IMR-90 (cell line): Measurements from ENCODE around the gene SPARCL1. TPM values are rescaled to one million over a fixed set of nuclear protein-coding genes. Genes with fewer than 3 reads are reported as not detected.

Source experiments
- ATAC-seq: fragments of 200-7000 bp; cut with Tn5 transposase; 2 replicates; pipeline ENCODE4 v1.9.1; 2020; ENCODE audit warnings: low read depth, mild to moderate bottlenecking, moderate library complexity
- BruUV-seq: library from RNA; stranded (reverse); fragments of 400-500 nt; replicated peaks from 2 replicates; lab custom pipeline; 2021; lab: Mats Ljungman, UMichigan
- CTCF ChIA-PET: fragments of 300-600 bp; formaldehyde crosslinking; extraction: SDS; loops from one replicate; lab custom pipeline; 2021; ENCODE audit warnings: antibody characterized with exemption; lab: Yijun Ruan, JAX
- POLR2A ChIA-PET: fragments of 300-600 bp; sonication (Branson Sonifier 250); formaldehyde crosslinking; loops from one replicate; lab custom pipeline; 2022; ENCODE audit warnings: antibody characterized with exemption; ENCODE audit not compliant: unreplicated experiment; lab: Charles Lee
- DNase-seq: peaks from one replicate; pipeline ENCODE4 v3.0.0; 2013
- H2AFZ ChIP-seq: replicated peaks from 2 replicates; pipeline ENCODE3; 2013; ENCODE audit warnings: low read length, mild to moderate bottlenecking; ENCODE audit not compliant: poor library complexity
- H2AK5ac ChIP-seq: 2 replicates; pipeline ENCODE4 v1.6.1; 2013; ENCODE audit warnings: low read depth, low read length, inconsistent platforms
- H2AK9ac ChIP-seq: replicated peaks from 2 replicates; pipeline ENCODE3; 2013; ENCODE audit warnings: mild to moderate bottlenecking, low read depth, low read length, moderate library complexity; ENCODE audit not compliant: poor library complexity
- H2BK120ac ChIP-seq: 2 replicates; pipeline ENCODE4 v1.6.1; 2013; ENCODE audit warnings: low read depth, low read length, inconsistent platforms
- H2BK15ac ChIP-seq: 3 replicates; pipeline ENCODE4 v1.6.1; 2013; ENCODE audit warnings: low read depth, low read length, inconsistent platforms
- H2BK20ac ChIP-seq: 2 replicates; pipeline ENCODE4 v1.6.1; 2013; ENCODE audit warnings: low read depth, mild to moderate bottlenecking, inconsistent platforms, low read length, moderate library complexity
- H2BK5ac ChIP-seq: 2 replicates; pipeline ENCODE4 v1.6.1; 2013; ENCODE audit warnings: mild to moderate bottlenecking, low read depth, low read length, inconsistent platforms; ENCODE audit not compliant: poor library complexity, severe bottlenecking
- H3K14ac ChIP-seq: replicated peaks from 2 replicates; pipeline ENCODE4 v1.6.1; 2013; ENCODE audit warnings: low read depth, low read length, inconsistent platforms
- H3K18ac ChIP-seq: 2 replicates; pipeline ENCODE4 v1.6.1; 2013; ENCODE audit warnings: low read depth, low read length, control low read depth
- H3K23ac ChIP-seq: 2 replicates; pipeline ENCODE4 v1.6.1; 2013; ENCODE audit warnings: low read depth, low read length, inconsistent platforms
- H3K27ac ChIP-seq: 2 replicates; pipeline ENCODE4 v1.5.1; 2013; ENCODE audit warnings: mild to moderate bottlenecking, control low read depth, low read length; ENCODE audit not compliant: insufficient read depth
- H3K27me3 ChIP-seq: 2 replicates; pipeline ENCODE4 v1.6.1; 2013; ENCODE audit warnings: low read length; ENCODE audit not compliant: control insufficient read depth, insufficient read depth
- H3K36me3 ChIP-seq: 2 replicates; pipeline ENCODE4 v1.6.1; 2013; ENCODE audit warnings: low read length, mixed read lengths; ENCODE audit not compliant: control insufficient read depth, insufficient read depth
- H3K4ac ChIP-seq: 2 replicates; pipeline ENCODE4 v1.6.1; 2013; ENCODE audit warnings: low read depth, low read length, inconsistent platforms
- H3K4me1 ChIP-seq: 2 replicates; pipeline ENCODE4 v1.6.1; 2013; ENCODE audit warnings: low read length, mixed read lengths; ENCODE audit not compliant: control insufficient read depth, insufficient read depth
- H3K4me2 ChIP-seq: 2 replicates; pipeline ENCODE4 v1.6.1; 2013; ENCODE audit warnings: low read depth, mild to moderate bottlenecking, control low read depth, low read length, moderate library complexity
- H3K4me3 ChIP-seq: 2 replicates; pipeline ENCODE4 v1.5.1; 2013; ENCODE audit warnings: low read depth, mild to moderate bottlenecking, control low read depth, low read length, moderate library complexity; ENCODE audit not compliant: insufficient read depth
- H3K56ac ChIP-seq: 2 replicates; pipeline ENCODE4 v1.6.1; 2013; ENCODE audit warnings: low read length, inconsistent platforms; ENCODE audit not compliant: insufficient read depth; ENCODE audit errors: extremely low read depth
- H3K79me1 ChIP-seq, 2 experiments: 2 replicates each; pipeline ENCODE4 v1.6.1; 2013; ENCODE audit warnings: low read length in 2 of 2, inconsistent platforms in 1 of 2, low read depth in 1 of 2
- H3K9ac ChIP-seq: 2 replicates; pipeline ENCODE4 v1.6.1; 2013; ENCODE audit warnings: low read depth, low read length, control low read depth
- H3K9me1 ChIP-seq: 2 replicates; pipeline ENCODE4 v1.6.1; 2013; ENCODE audit warnings: low read length, inconsistent platforms; ENCODE audit not compliant: insufficient read depth
- H3K9me3 ChIP-seq: 2 replicates; pipeline ENCODE4 v1.6.1; 2013; ENCODE audit warnings: low read length; ENCODE audit not compliant: control insufficient read depth, insufficient read depth
- H4K20me1 ChIP-seq: 2 replicates; pipeline ENCODE4 v1.6.1; 2013; ENCODE audit warnings: low read length, inconsistent platforms; ENCODE audit not compliant: insufficient read depth
- H4K5ac ChIP-seq: 2 replicates; pipeline ENCODE4 v1.6.1; 2013; ENCODE audit warnings: mild to moderate bottlenecking, low read depth, low read length, control low read depth
- H4K8ac ChIP-seq, 2 experiments: 2 replicates each; pipeline ENCODE4 v1.6.1; 2013; ENCODE audit warnings: low read depth in 2 of 2, low read length in 2 of 2, control low read depth in 1 of 2, inconsistent platforms in 1 of 2
- H4K91ac ChIP-seq: 2 replicates; pipeline ENCODE4 v1.6.1; 2013; ENCODE audit warnings: low read depth, low read length, inconsistent platforms; ENCODE audit not compliant: insufficient read depth
- CEBPB ChIP-seq: IDR thresholded peaks from 2 replicates; pipeline ENCODE4 v1.6.1; 2012; ENCODE audit warnings: low read depth, low read length, improper control_type of control experiment
- CTCF ChIP-seq: conservative IDR thresholded peaks from 2 replicates; pipeline ENCODE4 v1.5.1; 2012; ENCODE audit warnings: mild to moderate bottlenecking, low read depth, low read length, improper control_type of control experiment
- NFE2L2 ChIP-seq: fragments of 150-350 bp; IDR thresholded peaks from 2 replicates; pipeline ENCODE4 v1.6.1; 2016; ENCODE audit warnings: low read depth, mild to moderate bottlenecking, low read length
- POLR2A ChIP-seq: IDR thresholded peaks from 2 replicates; pipeline ENCODE4 v1.6.1; 2012; ENCODE audit warnings: mild to moderate bottlenecking, low read depth, low read length
- RAD21 ChIP-seq: IDR thresholded peaks from 2 replicates; pipeline ENCODE4 v1.6.1; 2012; ENCODE audit warnings: low read length, improper control_type of control experiment
- USF2 ChIP-seq: fragments of 150-350 bp; IDR thresholded peaks from 2 replicates; pipeline ENCODE4 v1.6.1; 2017; ENCODE audit warnings: mild to moderate bottlenecking, antibody characterized with exemption, low read length, low read depth
- WGBS, 2 experiments: methylation state at CpG; one replicate each; pipeline versions ENCODE4 v1.1.5 to v1.1.7; 2013; ENCODE audit warnings: missing lambda C conversion rate in 2 of 2; ENCODE audit not compliant: insufficient read length in 1 of 2; ENCODE audit errors: extremely low coverage in 2 of 2; 5-methylcytosine and 5-hydroxymethylcytosine counted together
- dilution Hi-C: fragments of 300-500 bp; cut with HindIII; formaldehyde crosslinking; loops from one replicate; pipeline ENCODE4 v1.14.3; 2018; ENCODE audit warnings: low sequenced_read_pairs; ENCODE audit not compliant: unreplicated experiment
- in situ Hi-C: fragments of 300-500 bp; cut with MboI; formaldehyde crosslinking; loops from 3 replicates; pipeline ENCODE4 v1.14.3; 2019; ENCODE audit warnings: low sequenced_read_pairs, inconsistent platforms, mixed read lengths
- intact Hi-C: fragments of 100-400 bp; cut with micrococcal nuclease; formaldehyde crosslinking; loops from 2 replicates; pipeline ENCODE4 v1.10.0; 2022
- polyA plus RNA-seq, 3 experiments: library from polyadenylated mRNA; depleted of rRNA; stranded (reverse); fragments of >200 nt; gene quantifications; 2 replicates each; pipeline ENCODE4 v1.2.3, GENCODE V29; 2012; ENCODE audit warnings: low replicate concordance in 1 of 3
- total RNA-seq: library from RNA; depleted of rRNA; stranded (reverse); fragments of >200 nt; gene quantifications from 2 replicates; pipeline ENCODE4 v1.2.3, GENCODE V29; 2012

The SPARCL1 gene
- total and polyA plus RNA-seq, 2 of the 4 experiments (the other 2 are of a cell fraction) = not detected

- no peak overlapping the region for H3K56ac ChIP-seq
- no peak overlapping the region for H3K27ac ChIP-seq
- no peak overlapping the region for H2AK9ac ChIP-seq
- BruUV-seq = no TSS peak
- H3K9me3 ChIP-seq = no peaks in the 10 kb centered on the region; the same call in 1 of the 2 replicates
- no peak overlapping the region for H2BK20ac ChIP-seq
- no peaks in the 10 kb centered on the region for H3K4me1 ChIP-seq
- DNase-seq (peak; percentile 27), ATAC-seq (no peak)
- H2BK15ac ChIP-seq = no peak overlapping the region
- H3K14ac ChIP-seq = no peak overlapping the region
- no peaks in the 10 kb centered on the region for H4K20me1 ChIP-seq
- H3K27me3 ChIP-seq = peaks cover 3% of the 10 kb centered on the region; the same call in 1 of the 2 replicates
- H3K4ac ChIP-seq = no peak overlapping the region
- H3K23ac ChIP-seq = no peak overlapping the region
- H2BK120ac ChIP-seq = no peak overlapping the region
- H4K8ac ChIP-seq = no peak overlapping the region
- no peak overlapping the region for H2BK5ac ChIP-seq
- H2AK5ac ChIP-seq = no peak overlapping the region
- H4K5ac ChIP-seq = no peak overlapping the region
- no peak overlapping the region for H4K91ac ChIP-seq
- in situ Hi-C loops = no loop called here
- no peak overlapping the region for H3K4me2 ChIP-seq
- no peak overlapping the region for H3K18ac ChIP-seq
- intact Hi-C loops = no loop called here
- ChIA-PET CTCF (no interaction called here), POLR2A (no interaction called here)
- peak overlapping the region; percentile 48 for H2AFZ ChIP-seq
- no peaks in the 10 kb centered on the region for H3K79me1 ChIP-seq
- no CpG with 5 or more reads among the region's 4 CpGs for WGBS, 2 experiments
- TF ChIP-seq USF2 = no peak
- TF ChIP-seq CEBPB = 0 out of 2 replicates have a peak, but pooled peaks have one; percentile 5
- no peak for TF ChIP-seq RAD21
- no peak for TF ChIP-seq POLR2A
- no peak for TF ChIP-seq CTCF
- TF ChIP-seq NFE2L2 = no peak
- no peaks in the 10 kb centered on the region for H3K9me1 ChIP-seq
- dilution Hi-C loops = no loop called here
- H3K9ac ChIP-seq = no peak overlapping the region
- H3K4me3 ChIP-seq = no peak overlapping the region
- no peaks in the 10 kb centered on the region for H3K36me3 ChIP-seq
Measured at GRCh38 chr4:87530868-87531267, 1.7 kb upstream of the SPARCL1 start.
